ENCODE results near the gene TBCB.
A peak's percentile ranks its signal among the peaks of the same experiment; 100 is the strongest.

Gene TBCB

DNA sequence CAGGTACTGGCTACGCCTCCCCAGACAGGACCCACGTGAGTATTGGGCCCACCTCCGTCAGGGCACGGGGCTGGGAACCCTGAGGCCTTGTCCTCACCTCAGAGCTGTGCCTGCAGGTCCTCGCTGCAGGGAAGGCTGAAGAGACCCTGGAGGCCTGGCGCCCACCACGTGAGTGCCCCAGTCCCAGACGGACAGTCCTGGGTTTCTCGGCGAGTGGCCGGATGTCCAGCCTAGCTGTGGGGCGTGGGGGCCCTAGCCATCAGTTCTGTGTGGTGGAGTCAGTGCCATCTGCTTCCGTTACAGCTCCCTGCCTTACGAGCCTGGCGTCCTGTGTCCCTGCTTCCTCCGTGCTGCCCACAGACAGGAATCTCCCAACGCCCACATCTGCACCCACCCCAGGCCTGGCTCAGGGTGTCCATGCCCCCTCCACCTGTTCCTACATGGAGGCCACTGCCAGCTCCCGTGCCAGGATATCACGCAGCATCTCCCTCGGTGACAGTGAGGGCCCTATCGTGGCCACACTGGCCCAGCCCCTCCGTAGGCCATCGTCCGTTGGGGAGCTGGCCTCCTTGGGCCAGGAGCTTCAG is 12.1 kb upstream of the TBCB start:
- Histone ChIP-seq H3K79me1 (ENCODE audit: low read depth, low read length) (peaks cover 9% of the 10 kb centered on the region), H2AFZ (ENCODE audit: low read length) (no peak overlapping the region), H2BK5ac (ENCODE audit: low read length) (no peak overlapping the region), H3K4me1 (ENCODE audit: control insufficient read depth in 2 of 2, insufficient read depth in 1 of 2, low read depth in 1 of 2, low read length in 2 of 2) (peaks cover 0 to 2% of the 10 kb centered on the region in 2 donors), H3K27me3 (ENCODE audit: control insufficient read depth in 3 of 3, insufficient read depth in 3 of 3, low read depth in 1 of 3, low read length in 3 of 3) (no peaks in the 10 kb centered on the region), H3K18ac (ENCODE audit: low read length) (peak overlapping the region; percentile 57), H3K27ac (replicated peaks; ENCODE audit: low read length) (no peak overlapping the region), H3K4me3 (ENCODE audit: low read length in 2 of 2) (peak overlapping the region in 1 of 2 donors; percentile 40), H3K36me3 (replicated peaks in 1 of 2; ENCODE audit: control insufficient read depth in 2 of 2, insufficient read depth in 2 of 2, low read length in 2 of 2) (peaks cover 63 to 88% of the 10 kb centered on the region in 2 donors), H3K4ac (ENCODE audit: low read length) (no peak overlapping the region), H4K8ac (ENCODE audit: low read depth, low read length) (no peak overlapping the region), H3K4me2 (ENCODE audit: insufficient read depth, low read length, poor library complexity, severe bottlenecking) (peak overlapping the region; percentile 2), H3K14ac (ENCODE audit: low read length) (no peak overlapping the region), H3K9ac (ENCODE audit: low read depth, low read length, poor library complexity) (no peak overlapping the region), H2BK15ac (ENCODE audit: low read length) (no peak overlapping the region), H2AK5ac (ENCODE audit: low read depth, low read length) (no peak overlapping the region), H3K9me3 (replicated peaks in 1 of 2; ENCODE audit: control insufficient read depth in 2 of 2, insufficient read depth in 1 of 2, low read depth in 1 of 2, low read length in 2 of 2) (no peaks in the 10 kb centered on the region), H2BK120ac (ENCODE audit: low read depth, low read length) (no peak overlapping the region), H2BK12ac (ENCODE audit: low read length) (no peak overlapping the region), H4K91ac (ENCODE audit: low read depth, low read length, poor library complexity) (no peak overlapping the region), H3K23ac (ENCODE audit: low read depth, low read length, poor library complexity) (peak overlapping the region; percentile 80)
- no peak for DNase-seq (ENCODE audit: low spot score)
- WGBS, 2 donors (ENCODE audit: extremely low coverage in 2 of 2, insufficient read length in 2 of 2, insufficient replicate concordance in 1 of 2) = no CpG with 5 or more reads among the region's 24 CpGs

GRCh38 chr19:36103842-36104552 is 11.3 kb upstream of the TBCB start:
- peaks cover 9% of the 10 kb centered on the region for H3K79me1 ChIP-seq (ENCODE audit: low read depth, low read length)
- no peak for DNase-seq (ENCODE audit: low spot score)
- H3K9me3 ChIP-seq (replicated peaks in 1 of 2; ENCODE audit: control insufficient read depth in 2 of 2, insufficient read depth in 1 of 2, low read depth in 1 of 2, low read length in 2 of 2) = no peaks in the 10 kb centered on the region
- H2AFZ ChIP-seq (ENCODE audit: low read length) = no peak overlapping the region
- H3K18ac ChIP-seq (ENCODE audit: low read length) = no peak overlapping the region
- no peak overlapping the region for H3K9ac ChIP-seq (ENCODE audit: low read depth, low read length, poor library complexity)
- no peak overlapping the region for H3K4me3 ChIP-seq (ENCODE audit: low read length in 2 of 2)
- peaks cover 0 to 3% of the 10 kb centered on the region in 2 donors for H3K4me1 ChIP-seq (ENCODE audit: control insufficient read depth in 2 of 2, insufficient read depth in 1 of 2, low read depth in 1 of 2, low read length in 2 of 2)
- H2AK5ac ChIP-seq (ENCODE audit: low read depth, low read length) = no peak overlapping the region
- peak overlapping the region; percentile 85 for H3K23ac ChIP-seq (ENCODE audit: low read depth, low read length, poor library complexity)
- no peak overlapping the region for H2BK5ac ChIP-seq (ENCODE audit: low read length)
- no peak overlapping the region for H2BK12ac ChIP-seq (ENCODE audit: low read length)
- no peaks in the 10 kb centered on the region for H3K27me3 ChIP-seq (ENCODE audit: control insufficient read depth in 3 of 3, insufficient read depth in 3 of 3, low read depth in 1 of 3, low read length in 3 of 3)
- WGBS, 2 donors (ENCODE audit: extremely low coverage in 2 of 2, insufficient read length in 2 of 2, insufficient replicate concordance in 1 of 2) = no CpG with 5 or more reads among the region's 12 CpGs
- peaks cover 63 to 81% of the 10 kb centered on the region in 2 donors for H3K36me3 ChIP-seq (replicated peaks in 1 of 2; ENCODE audit: control insufficient read depth in 2 of 2, insufficient read depth in 2 of 2, low read length in 2 of 2)
- H3K27ac ChIP-seq (replicated peaks; ENCODE audit: low read length) = no peak overlapping the region
- H2BK15ac ChIP-seq (ENCODE audit: low read length) = no peak overlapping the region
- H4K91ac ChIP-seq (ENCODE audit: low read depth, low read length, poor library complexity) = no peak overlapping the region
- no peak overlapping the region for H3K4ac ChIP-seq (ENCODE audit: low read length)
- H3K14ac ChIP-seq (ENCODE audit: low read length) = no peak overlapping the region
- H4K8ac ChIP-seq (ENCODE audit: low read depth, low read length) = no peak overlapping the region
- H2BK120ac ChIP-seq (ENCODE audit: low read depth, low read length) = no peak overlapping the region
- H3K4me2 ChIP-seq (ENCODE audit: insufficient read depth, low read length, poor library complexity, severe bottlenecking) = no peak overlapping the region

DNA sequence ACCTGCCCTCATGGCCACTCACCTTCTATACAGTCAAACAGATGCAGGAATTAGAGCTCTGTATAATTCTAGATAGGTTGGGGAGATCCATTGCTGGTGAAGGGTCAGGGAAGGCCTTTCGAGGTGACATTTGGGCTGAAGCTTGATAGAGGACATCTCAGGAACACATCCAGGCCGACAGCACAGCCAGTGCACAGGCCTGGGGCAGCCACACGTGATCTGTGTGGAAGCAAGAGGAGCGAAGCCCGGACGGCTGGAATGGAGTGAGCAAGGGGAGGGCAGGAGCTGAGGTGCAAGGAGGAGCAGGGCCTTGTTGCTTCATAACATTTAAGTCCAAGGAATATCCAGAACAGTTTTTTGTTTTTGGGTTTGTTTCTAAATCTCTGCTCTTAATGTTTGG is 8.8 kb upstream of the TBCB start:
- Histone ChIP-seq H3K36me3 (replicated peaks in 1 of 2; ENCODE audit: control insufficient read depth in 2 of 2, insufficient read depth in 2 of 2, low read length in 2 of 2) (peaks cover 45 to 67% of the 10 kb centered on the region in 2 donors), H3K4me3 (ENCODE audit: low read length in 2 of 2) (no peak overlapping the region), H3K4me2 (ENCODE audit: insufficient read depth, low read length, poor library complexity, severe bottlenecking) (no peak overlapping the region), H2BK5ac (ENCODE audit: low read length) (no peak overlapping the region), H3K14ac (ENCODE audit: low read length) (no peak overlapping the region), H3K18ac (ENCODE audit: low read length) (no peak overlapping the region), H2AK5ac (ENCODE audit: low read depth, low read length) (no peak overlapping the region), H2BK15ac (ENCODE audit: low read length) (no peak overlapping the region), H3K9me3 (replicated peaks in 1 of 2; ENCODE audit: control insufficient read depth in 2 of 2, insufficient read depth in 1 of 2, low read depth in 1 of 2, low read length in 2 of 2) (no peaks in the 10 kb centered on the region), H3K4ac (ENCODE audit: low read length) (no peak overlapping the region), H3K4me1 (ENCODE audit: control insufficient read depth in 2 of 2, insufficient read depth in 1 of 2, low read depth in 1 of 2, low read length in 2 of 2) (peaks cover 0 to 11% of the 10 kb centered on the region in 2 donors), H2AFZ (ENCODE audit: low read length) (no peak overlapping the region), H3K27ac (replicated peaks; ENCODE audit: low read length) (no peak overlapping the region), H3K79me1 (ENCODE audit: low read depth, low read length) (peaks cover 12% of the 10 kb centered on the region), H2BK12ac (ENCODE audit: low read length) (no peak overlapping the region), H2BK120ac (ENCODE audit: low read depth, low read length) (no peak overlapping the region), H3K23ac (ENCODE audit: low read depth, low read length, poor library complexity) (no peak overlapping the region), H3K9ac (ENCODE audit: low read depth, low read length, poor library complexity) (no peak overlapping the region), H3K27me3 (ENCODE audit: control insufficient read depth in 3 of 3, insufficient read depth in 3 of 3, low read depth in 1 of 3, low read length in 3 of 3) (peaks cover 0 to 1% (median 0%) of the 10 kb centered on the region in 3 experiments), H4K8ac (ENCODE audit: low read depth, low read length) (no peak overlapping the region), H4K91ac (ENCODE audit: low read depth, low read length, poor library complexity) (no peak overlapping the region)
- WGBS, 2 donors (ENCODE audit: extremely low coverage in 2 of 2, insufficient read length in 2 of 2, insufficient replicate concordance in 1 of 2) = no CpG with 5 or more reads among the region's 6 CpGs
- DNase-seq (ENCODE audit: low spot score) = no peak

GRCh38 chr19:36106991-36107390 is 8.3 kb upstream of the TBCB start:
- H3K9me3 ChIP-seq (replicated peaks in 1 of 2; ENCODE audit: control insufficient read depth in 2 of 2, insufficient read depth in 1 of 2, low read depth in 1 of 2, low read length in 2 of 2) = no peaks in the 10 kb centered on the region
- H3K4me1 ChIP-seq (ENCODE audit: control insufficient read depth in 2 of 2, insufficient read depth in 1 of 2, low read depth in 1 of 2, low read length in 2 of 2) = peaks cover 0 to 13% of the 10 kb centered on the region in 2 donors
- H2BK12ac ChIP-seq (ENCODE audit: low read length) = no peak overlapping the region
- peaks cover 10% of the 10 kb centered on the region for H3K79me1 ChIP-seq (ENCODE audit: low read depth, low read length)
- no peak overlapping the region for H2AK5ac ChIP-seq (ENCODE audit: low read depth, low read length)
- H3K4me2 ChIP-seq (ENCODE audit: insufficient read depth, low read length, poor library complexity, severe bottlenecking) = no peak overlapping the region
- DNase-seq (ENCODE audit: low spot score) = no peak
- H3K36me3 ChIP-seq (replicated peaks in 1 of 2; ENCODE audit: control insufficient read depth in 2 of 2, insufficient read depth in 2 of 2, low read length in 2 of 2) = peaks cover 40 to 66% of the 10 kb centered on the region in 2 donors
- H3K27me3 ChIP-seq (ENCODE audit: control insufficient read depth in 3 of 3, insufficient read depth in 3 of 3, low read depth in 1 of 3, low read length in 3 of 3) = peaks cover 0 to 1% (median 0%) of the 10 kb centered on the region in 3 experiments
- H3K9ac ChIP-seq (ENCODE audit: low read depth, low read length, poor library complexity) = no peak overlapping the region
- no peak overlapping the region for H2BK15ac ChIP-seq (ENCODE audit: low read length)
- no CpG with 5 or more reads among the region's 5 CpGs for WGBS, 2 donors (ENCODE audit: extremely low coverage in 2 of 2, insufficient read length in 2 of 2, insufficient replicate concordance in 1 of 2)
- no peak overlapping the region for H4K91ac ChIP-seq (ENCODE audit: low read depth, low read length, poor library complexity)
- no peak overlapping the region for H3K14ac ChIP-seq (ENCODE audit: low read length)
- no peak overlapping the region for H3K18ac ChIP-seq (ENCODE audit: low read length)
- H3K27ac ChIP-seq (replicated peaks; ENCODE audit: low read length) = no peak overlapping the region
- H2BK5ac ChIP-seq (ENCODE audit: low read length) = no peak overlapping the region
- H2BK120ac ChIP-seq (ENCODE audit: low read depth, low read length) = no peak overlapping the region
- H3K4me3 ChIP-seq (ENCODE audit: low read length in 2 of 2) = no peak overlapping the region
- no peak overlapping the region for H3K4ac ChIP-seq (ENCODE audit: low read length)
- H3K23ac ChIP-seq (ENCODE audit: low read depth, low read length, poor library complexity) = no peak overlapping the region
- H2AFZ ChIP-seq (ENCODE audit: low read length) = no peak overlapping the region
- H4K8ac ChIP-seq (ENCODE audit: low read depth, low read length) = no peak overlapping the region

Data from neuronal stem cell (in vitro differentiated cells).